Psoas muscle (tissue), 8 donors: Measurements from ENCODE around the gene MMP7. TPM values are rescaled to one million over a fixed set of nuclear protein-coding genes. Genes with fewer than 3 reads are reported as not detected.

Experiments
- ATAC-seq, 4 donors: fragments of 200-7000 bp; cut with Tn5 transposase; one replicate each; pipeline ENCODE4 v1.9.1; 2020; ENCODE audit warnings: moderate library complexity in 3 of 4, mild to moderate bottlenecking in 2 of 4
- DNase-seq, 2 donors: peaks; one replicate each; pipeline ENCODE4 v3.0.0-alpha.2; 2020
- H3K27ac ChIP-seq: fragments of 200-600 bp; one replicate; pipeline ENCODE4 v1.8.0; 2022
- H3K27me3 ChIP-seq, 3 donors: fragments of 200-600 bp in 1 of 3; one replicate each; pipeline versions ENCODE4 v1.6.1 to v1.8.0; 2013 to 2022; ENCODE audit warnings: low read length in 2 of 3, mild to moderate bottlenecking in 2 of 3, moderate library complexity in 1 of 3; ENCODE audit not compliant: insufficient read depth in 3 of 3
- H3K36me3 ChIP-seq, 2 donors: fragments of 200-600 bp in 1 of 2; one replicate each; pipeline versions ENCODE4 v1.6.1 to v1.8.0; 2013 to 2022; ENCODE audit warnings: low read depth in 1 of 2, mild to moderate bottlenecking in 1 of 2, moderate library complexity in 1 of 2; ENCODE audit not compliant: insufficient read depth in 1 of 2
- H3K4me1 ChIP-seq: fragments of 200-600 bp; one replicate; pipeline ENCODE4 v1.8.0; 2022
- H3K4me3 ChIP-seq: fragments of 200-600 bp; one replicate; pipeline ENCODE4 v1.8.0; 2022; ENCODE audit warnings: mild to moderate bottlenecking
- H3K9me3 ChIP-seq: fragments of 200-600 bp; one replicate; pipeline ENCODE4 v1.8.0; 2022
- WGBS, 3 donors: extraction: QIAGEN DNeasy Blood & Tissue Kit; methylation state at CpG; one replicate each; pipeline versions ENCODE4 v1.1.6 to v1.1.7; 2013; 5-methylcytosine and 5-hydroxymethylcytosine counted together
- intact Hi-C, 2 donors: fragments of 100-400 bp; cut with DNase I; formaldehyde crosslinking; loops; one replicate each; pipeline versions ENCODE4 v1.11.0 to v1.14.2; 2022
- polyA plus RNA-seq, 3 donors: library from polyadenylated mRNA; stranded (reverse); fragments of 200-250 nt; gene quantifications; one replicate each; pipeline ENCODE4 v1.2.3, GENCODE V29; 2013
- total RNA-seq, 4 donors: library from RNA; stranded (reverse); fragmentation: NEBNext Ultra II Directional in 2 of 4; extraction: Animal tissue kit (Norgen Biotek cat#: 25700) in 2 of 4; gene quantifications; one replicate each; pipeline versions ENCODE4 v1.2.1 to v1.2.4, GENCODE V29; 2021 to 2023
- TF ChIP-seq, protein P1 (sequence below): fragments of 200-600 bp; IDR thresholded peaks from one replicate; pipeline ENCODE4 v1.8.0; 2022; ENCODE audit warnings: antibody characterized with exemption
- donor health status: healthy with polysubstance abuse.
- donor health status: DM: no; HTN: no; CAD: no; lungs with moderate emphysema.
- donor health status: Bipolar disorder and iron deficiency.
- donor health status: healthy.
- donor health status: DM: yes; HTN: yes; CAD: no.
- donor health status: DM: no; HTN: no; CAD: no.
- donor health status: DM: no; HTN: no; CAD: no.
- donor health status: DM: yes; HTN: yes; CAD: no.

MMP7 gene
- total and polyA plus RNA-seq, 7 donors: 0.31 TPM; not detected in 6

DNA sequence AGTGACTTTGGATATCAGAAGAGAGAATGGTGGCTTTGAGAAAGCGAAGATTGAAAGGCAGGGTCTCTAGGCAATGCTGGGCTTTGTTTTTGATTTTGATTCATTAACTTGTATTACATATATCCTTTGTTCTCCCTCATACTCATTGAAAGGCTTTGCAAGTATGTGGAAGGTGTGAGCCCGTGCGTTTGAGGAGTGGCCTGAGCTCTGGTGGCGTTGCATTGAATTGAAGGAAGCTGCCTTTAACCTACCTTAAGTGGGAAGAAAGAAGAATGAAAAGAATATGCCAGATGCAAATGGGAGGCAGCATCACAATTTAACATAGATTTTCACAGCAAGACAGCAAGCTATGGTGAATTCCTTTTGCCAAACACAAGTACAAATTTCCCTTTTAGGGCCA is 6.7 kb downstream of the MMP7 start:
- Histone ChIP-seq H3K27ac (no peak overlapping the region), H3K27me3 (peaks cover 0 to 2% (median 0%) of the 10 kb centered on the region in 3 donors), H3K9me3 (no peaks in the 10 kb centered on the region), H3K36me3 (no peaks in the 10 kb centered on the region), H3K4me3 (no peak overlapping the region), H3K4me1 (no peaks in the 10 kb centered on the region)
- 78 to 84% (median 82%) methylated on average over 4 of the region's 4 CpGs for WGBS, 3 donors
- DNase-seq: no peak
- ATAC-seq: no peak
- intact Hi-C loops: no loop called here
- TF ChIP-seq, protein P1, sequence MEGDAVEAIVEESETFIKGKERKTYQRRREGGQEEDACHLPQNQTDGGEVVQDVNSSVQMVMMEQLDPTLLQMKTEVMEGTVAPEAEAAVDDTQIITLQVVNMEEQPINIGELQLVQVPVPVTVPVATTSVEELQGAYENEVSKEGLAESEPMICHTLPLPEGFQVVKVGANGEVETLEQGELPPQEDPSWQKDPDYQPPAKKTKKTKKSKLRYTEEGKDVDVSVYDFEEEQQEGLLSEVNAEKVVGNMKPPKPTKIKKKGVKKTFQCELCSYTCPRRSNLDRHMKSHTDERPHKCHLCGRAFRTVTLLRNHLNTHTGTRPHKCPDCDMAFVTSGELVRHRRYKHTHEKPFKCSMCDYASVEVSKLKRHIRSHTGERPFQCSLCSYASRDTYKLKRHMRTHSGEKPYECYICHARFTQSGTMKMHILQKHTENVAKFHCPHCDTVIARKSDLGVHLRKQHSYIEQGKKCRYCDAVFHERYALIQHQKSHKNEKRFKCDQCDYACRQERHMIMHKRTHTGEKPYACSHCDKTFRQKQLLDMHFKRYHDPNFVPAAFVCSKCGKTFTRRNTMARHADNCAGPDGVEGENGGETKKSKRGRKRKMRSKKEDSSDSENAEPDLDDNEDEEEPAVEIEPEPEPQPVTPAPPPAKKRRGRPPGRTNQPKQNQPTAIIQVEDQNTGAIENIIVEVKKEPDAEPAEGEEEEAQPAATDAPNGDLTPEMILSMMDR: no peak

DNA sequence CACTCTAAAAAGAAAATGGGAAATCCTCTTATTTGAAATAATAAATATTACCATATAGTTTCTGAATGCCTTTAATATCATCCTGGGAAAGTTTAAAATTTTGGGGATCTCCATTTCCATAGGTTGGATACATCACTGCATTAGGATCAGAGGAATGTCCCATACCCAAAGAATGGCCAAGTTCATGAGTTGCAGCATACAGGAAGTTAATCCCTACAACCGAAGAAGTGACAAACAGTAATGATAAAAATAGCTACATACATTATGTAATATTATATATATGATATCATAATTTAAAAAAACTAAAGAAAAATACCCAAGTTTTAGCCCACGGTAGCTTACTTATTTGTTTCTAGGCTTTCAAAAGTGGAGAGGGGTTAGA is 7.4 kb downstream of the MMP7 start:
- 50 to 52% (median 50%) methylated on average over 2 of the region's 2 CpGs for WGBS, 3 donors
- no peak for ATAC-seq
- Histone ChIP-seq H3K27me3 (peaks cover 0 to 2% (median 0%) of the 10 kb centered on the region in 3 donors), H3K36me3 (no peaks in the 10 kb centered on the region), H3K27ac (no peak overlapping the region), H3K4me3 (no peak overlapping the region), H3K9me3 (no peaks in the 10 kb centered on the region), H3K4me1 (no peaks in the 10 kb centered on the region)
- intact Hi-C loops: no loop called here
- DNase-seq: no peak
- TF ChIP-seq, protein P1: no peak

DNA sequence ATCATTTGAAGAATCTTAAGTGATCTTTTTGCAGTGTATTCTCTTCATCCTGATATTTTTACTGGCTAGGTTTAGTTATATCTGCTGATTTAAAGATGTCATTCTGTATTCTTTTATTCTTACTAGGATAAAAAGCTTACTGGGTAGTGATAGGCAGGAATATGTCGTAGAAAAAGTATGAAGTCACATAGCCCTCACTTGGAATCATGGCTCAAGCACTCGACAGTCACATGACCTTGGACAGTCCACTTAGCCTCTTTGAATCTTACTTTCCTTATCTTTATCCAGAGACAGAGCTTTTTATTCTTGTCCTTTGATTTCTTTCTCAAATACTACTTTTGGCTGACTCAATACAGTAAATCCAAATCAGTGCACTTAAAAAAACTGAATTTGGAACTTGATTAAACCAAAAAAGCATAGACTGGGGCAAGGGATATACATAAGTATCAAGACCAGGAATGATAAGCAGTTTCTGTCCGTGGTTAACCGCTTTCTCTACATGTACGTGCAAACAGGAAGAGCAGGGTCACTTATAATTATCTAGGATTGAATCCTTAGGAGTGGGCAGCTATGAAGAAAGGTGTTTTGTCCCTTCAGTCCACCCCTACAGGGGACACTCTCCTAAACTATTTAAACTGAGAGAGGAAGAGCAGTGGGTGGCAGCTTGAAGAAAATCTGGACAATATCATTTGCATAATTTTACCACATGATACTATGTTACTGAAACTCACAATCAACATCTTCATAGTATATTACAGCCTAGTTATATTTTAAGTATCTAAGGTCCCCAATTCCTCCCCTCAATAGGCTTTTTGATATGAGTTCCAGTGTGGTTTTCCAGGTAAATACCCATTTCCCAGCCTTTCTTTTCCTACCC is 8.0 kb downstream of the MMP7 start:
- Histone ChIP-seq H3K9me3 (no peaks in the 10 kb centered on the region), H3K27ac (no peak overlapping the region), H3K36me3 (no peaks in the 10 kb centered on the region), H3K4me3 (no peak overlapping the region), H3K27me3 (peaks cover 0 to 2% (median 0%) of the 10 kb centered on the region in 3 donors), H3K4me1 (no peaks in the 10 kb centered on the region)
- WGBS, 3 donors: 60 to 68% (median 65%) methylated on average over 5 of the region's 5 CpGs
- DNase-seq: no peak
- no peak for ATAC-seq
- TF ChIP-seq, protein P1: no peak
- intact Hi-C loops: no loop called here

DNA sequence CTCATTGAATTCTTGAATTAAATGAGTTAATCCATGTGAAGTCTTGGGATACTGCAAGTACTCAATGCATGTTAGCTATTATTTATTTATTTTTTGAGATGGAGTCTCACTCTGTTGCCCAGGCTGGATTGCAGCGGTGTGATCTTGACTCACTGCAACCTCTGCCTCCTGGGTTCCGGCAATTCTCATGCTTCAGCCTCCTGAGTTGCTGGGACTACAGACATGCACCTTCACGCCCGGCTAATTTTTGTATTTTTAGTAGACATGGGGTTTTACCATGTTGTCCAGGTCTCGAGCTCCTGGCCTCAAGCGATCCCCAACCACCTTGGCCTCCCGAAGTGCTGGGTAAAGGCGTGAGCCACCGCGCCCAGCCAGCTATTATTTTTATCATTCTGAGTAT is 9.4 kb downstream of the MMP7 start:
- no peak for DNase-seq
- Histone ChIP-seq H3K9me3 (no peaks in the 10 kb centered on the region), H3K4me3 (no peak overlapping the region), H3K27ac (no peak overlapping the region), H3K27me3 (peaks cover 0 to 2% (median 0%) of the 10 kb centered on the region in 3 donors), H3K4me1 (no peaks in the 10 kb centered on the region), H3K36me3 (no peaks in the 10 kb centered on the region)
- ATAC-seq: no peak
- 94 to 99% (median 97%) methylated on average over 10 of the region's 10 CpGs for WGBS, 3 donors
- TF ChIP-seq, protein P1: no peak
- intact Hi-C loops: no loop called here
